Right lung (tissue), 5 donors: ENCODE results near the gene NXPH2. TPM values are rescaled to one million over a fixed set of nuclear protein-coding genes. Genes with fewer than 3 reads are reported as not detected.
"Not testable (repeated sequence)": the region's sequence is repeated elsewhere in the genome, so short reads cannot be mapped to it uniquely, and the experiment has no call there.

Experiments used
- DNase-seq, 2 donors: peaks; one replicate each; pipeline ENCODE4 v3.0.0-alpha.2; 2013
- polyA plus RNA-seq, 5 donors: library from polyadenylated mRNA; unstranded; fragments of 120-200 nt; gene quantifications; one replicate each; pipeline versions ENCODE4 v1.2.1 to v1.2.3, GENCODE V29; 2013; ENCODE audit warnings: inconsistent platforms in 1 of 5, low replicate concordance in 1 of 5; ENCODE audit not compliant: insufficient read length in 5 of 5, insufficient read depth in 1 of 5

NXPH2 gene
- polyA plus RNA-seq, 5 donors, result 0.75 to 1.4 (median 0.89) TPM

DNA sequence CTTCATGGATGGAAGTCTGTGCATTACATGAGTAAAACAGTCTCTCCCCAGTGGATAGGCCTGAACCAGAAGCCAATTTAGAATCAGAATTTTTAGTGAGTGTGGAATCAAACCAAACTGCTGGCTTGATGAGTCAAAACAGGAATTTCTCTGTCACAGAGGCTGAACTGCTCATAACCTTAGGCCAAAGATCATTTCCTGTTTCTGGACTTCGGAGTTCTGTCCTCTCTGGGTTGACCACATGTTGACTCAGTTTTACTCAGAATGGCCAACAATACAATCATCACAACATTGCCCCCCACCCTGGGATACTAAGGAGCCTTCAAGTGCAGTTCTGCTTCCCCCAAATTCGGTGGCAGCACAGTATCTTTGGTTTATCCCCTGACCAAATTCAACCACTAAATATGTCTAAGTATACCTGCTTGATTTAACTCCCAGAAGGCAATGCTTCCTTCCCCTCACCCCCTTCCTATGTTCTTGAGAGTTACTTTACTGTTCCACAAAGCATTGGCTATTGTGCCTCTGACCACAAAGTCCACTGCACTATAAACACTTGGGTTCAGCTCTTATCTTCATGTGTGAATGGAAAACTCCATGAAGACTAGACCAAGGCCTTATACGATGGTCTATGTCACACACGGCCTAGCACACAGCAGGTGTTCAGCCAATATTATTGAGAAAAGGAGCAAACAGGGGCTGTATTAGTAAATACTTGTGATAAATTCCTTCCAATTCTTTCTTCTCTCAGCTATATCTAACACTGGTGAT lies 67.8 kb downstream of the NXPH2 start:
- DNase-seq, result no peak

DNA sequence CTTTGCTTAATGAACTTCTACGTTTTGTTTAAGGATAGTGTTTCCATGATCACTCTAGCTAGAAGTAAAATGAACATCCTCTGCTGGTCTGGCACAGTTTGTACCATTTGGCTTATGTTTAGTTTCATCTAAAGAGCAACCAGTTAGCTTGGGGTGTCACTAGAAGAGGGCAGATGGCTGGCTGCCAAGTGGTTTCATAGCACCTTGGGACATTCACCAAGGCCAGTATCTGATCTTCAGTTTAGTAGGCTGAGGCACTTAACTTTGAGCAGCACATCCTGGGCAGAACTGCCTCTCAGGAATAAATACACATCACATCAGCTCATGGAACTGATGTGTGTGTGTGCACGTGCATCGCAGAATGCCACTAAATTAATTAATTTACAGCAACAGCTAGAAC lies 68.4 kb downstream of the NXPH2 start:
- DNase-seq, result no peak

DNA sequence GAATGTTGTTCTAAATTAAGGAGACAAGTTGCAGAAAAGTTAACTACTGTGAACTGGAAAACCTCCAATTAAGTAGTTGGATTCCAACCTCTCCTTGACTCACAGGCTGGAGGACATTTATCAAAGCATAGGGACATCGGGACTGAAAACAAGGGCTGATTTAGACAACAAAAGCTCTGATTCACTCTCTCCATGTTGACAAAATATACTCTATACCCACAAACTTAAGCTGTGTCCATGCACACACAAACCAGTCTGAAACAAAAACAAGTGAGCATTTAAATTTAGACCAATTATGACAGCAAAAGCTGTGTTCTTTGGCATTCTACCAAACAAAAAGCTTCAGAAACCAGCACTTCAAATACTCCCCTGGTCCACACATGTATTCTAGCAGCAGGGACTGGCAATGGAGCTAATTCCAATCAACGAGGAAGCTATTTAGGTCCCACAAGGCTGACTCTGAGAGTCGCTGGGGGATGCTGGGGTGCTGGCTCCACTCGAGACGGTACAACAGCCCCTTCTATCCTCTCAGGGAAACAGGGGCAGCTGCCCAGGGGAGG lies 71.4 kb downstream of the NXPH2 start:
- no peak for DNase-seq

DNA sequence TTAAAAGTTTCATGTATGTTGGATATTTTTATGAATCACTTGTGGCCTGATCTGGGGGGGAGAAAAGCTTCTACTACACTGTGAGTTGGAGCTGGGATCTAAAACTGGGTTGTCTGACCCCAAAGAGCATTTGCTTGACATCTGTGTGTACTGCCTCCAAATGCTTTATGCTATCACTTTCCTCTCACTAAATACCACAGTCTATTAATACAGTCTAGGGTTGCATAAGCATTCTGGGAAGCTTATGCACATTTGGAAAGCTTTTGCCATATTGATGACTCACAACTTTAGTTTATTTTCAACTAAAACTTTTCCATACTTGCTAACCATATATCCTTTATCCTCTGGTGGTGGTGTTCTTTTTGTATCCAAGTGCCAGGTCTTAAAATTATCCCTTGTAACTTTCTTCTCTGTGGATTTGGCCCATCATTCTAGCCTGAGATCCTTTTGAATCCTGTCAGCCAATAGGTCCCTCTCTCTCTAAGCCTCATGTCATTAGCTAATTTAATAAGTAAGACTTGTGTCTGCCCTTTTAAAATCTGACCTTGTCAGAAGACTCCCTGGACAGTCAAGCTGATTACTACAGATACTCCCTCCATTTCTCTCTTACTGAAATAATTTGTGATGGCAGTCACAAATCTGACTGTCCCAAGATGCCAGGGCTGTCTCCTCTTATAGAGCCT lies 72.7 kb downstream of the NXPH2 start:
- DNase-seq, result peak; percentile 20 to 32

DNA sequence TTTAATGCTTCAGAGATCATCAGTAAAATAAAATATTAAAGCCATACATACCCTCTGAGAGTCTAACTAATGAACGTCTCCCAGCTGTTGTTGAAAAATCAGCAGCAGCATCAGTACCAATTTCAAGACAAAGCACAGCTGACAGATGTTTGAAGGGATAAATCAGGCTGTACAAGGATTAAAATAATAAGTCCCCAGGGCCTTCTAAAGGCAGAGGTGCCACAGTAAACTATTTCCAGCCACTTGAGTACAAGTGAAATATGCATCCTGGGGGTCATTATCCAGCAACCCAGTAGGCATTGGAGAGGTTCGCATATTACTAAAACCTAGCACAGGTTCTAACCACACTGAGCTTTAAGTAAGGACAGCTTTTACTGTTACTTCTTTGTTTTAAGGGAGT lies 76.9 kb downstream of the NXPH2 start:
- no peak for DNase-seq

DNA sequence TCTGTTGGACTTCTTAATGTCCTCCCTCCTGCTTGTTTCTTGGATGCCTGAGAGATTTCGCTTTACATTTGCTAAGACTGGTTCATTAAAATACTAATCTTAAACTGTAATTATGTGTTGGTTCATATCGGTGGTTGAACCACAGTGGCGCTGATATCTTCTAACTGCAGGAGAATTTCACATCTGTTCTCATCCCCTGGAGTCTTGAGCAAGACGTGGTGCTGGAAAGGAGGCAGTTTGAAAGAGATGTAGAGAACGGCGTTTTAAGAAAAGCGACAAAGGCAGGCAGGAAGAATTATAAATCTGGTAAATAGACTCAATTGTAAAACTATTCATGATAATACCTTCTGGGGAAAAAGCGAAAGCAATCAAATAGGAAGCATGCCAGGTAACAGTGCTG lies 79.5 kb downstream of the NXPH2 start:
- no peak for DNase-seq

DNA sequence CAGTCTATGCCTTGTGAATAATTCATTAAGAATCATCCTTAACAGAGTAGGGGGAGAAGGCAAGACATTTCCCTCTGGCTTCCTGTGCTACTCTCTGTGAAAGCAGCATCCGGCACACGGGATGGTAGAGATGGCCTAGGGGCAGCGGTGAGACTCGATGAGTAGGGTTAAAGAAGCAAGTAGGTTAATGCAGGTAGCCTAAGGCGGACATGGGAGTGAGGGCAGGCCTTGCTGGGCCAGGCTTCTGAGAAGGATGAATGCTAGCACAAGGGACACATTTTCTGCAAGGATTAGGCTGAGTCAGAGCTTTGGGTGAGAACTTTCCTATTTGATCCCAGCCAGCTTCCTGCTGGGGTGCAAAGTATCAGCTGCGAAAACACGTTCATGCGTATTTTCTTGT lies 80.8 kb downstream of the NXPH2 start:
- DNase-seq, result no peak

DNA sequence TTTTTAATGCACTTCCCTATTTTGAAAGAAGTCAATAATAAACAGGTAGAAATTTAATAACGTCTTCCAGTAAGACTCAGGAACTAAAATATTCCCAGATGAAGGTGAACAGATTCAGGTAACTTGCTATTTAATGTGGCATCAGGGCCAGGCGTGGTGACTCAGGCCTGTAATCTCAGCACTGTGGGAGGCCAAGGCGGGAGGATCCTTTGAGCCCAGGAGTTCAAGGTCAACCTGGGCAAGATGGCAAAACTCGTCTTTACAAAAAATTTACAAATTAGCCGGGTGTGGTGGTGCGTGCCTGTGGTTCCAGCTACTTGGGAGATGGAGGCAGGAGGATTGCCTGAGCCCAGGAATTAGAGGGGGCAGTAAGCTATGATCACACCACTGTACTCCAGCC lies 81.8 kb downstream of the NXPH2 start:
- no peak for DNase-seq

DNA sequence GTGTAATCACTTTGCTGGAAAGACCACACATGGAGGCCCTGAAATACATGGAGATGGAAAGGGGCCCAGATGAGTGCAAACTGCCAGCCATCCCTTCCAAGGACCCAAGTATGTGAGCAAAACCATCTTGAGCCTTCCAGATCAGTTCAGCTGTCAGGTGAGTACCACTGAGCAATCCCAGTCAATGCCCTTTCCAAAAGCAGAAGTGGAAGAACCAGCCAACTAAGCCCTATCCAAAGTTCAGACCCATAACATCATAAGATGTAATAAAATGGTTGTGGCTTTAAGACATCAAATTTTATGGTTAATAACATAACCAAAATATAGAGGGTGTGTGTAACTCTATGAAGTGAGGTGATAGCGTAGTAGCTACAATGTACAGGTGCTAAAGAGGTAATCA lies 88.5 kb downstream of the NXPH2 start:
- DNase-seq, result no peak

DNA sequence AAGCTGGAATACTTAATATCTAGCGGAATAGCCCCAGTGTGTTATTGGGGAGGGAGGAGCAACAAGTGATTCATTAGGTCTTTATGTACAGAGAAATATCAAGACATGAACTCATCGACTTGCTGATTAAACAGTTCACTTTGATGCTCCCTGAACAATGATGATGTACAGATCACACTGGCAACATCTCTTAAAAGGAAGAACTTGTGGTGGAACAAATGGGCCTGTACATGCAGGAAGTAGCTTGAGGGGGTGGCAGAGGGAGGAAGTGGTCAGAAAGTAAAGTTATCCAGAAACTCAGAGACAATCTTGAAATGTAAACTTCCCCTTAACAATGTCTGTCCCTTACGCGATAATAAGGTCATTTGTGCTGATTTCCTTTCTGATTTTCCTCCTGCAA lies 90.5 kb downstream of the NXPH2 start:
- DNase-seq, result no peak

DNA sequence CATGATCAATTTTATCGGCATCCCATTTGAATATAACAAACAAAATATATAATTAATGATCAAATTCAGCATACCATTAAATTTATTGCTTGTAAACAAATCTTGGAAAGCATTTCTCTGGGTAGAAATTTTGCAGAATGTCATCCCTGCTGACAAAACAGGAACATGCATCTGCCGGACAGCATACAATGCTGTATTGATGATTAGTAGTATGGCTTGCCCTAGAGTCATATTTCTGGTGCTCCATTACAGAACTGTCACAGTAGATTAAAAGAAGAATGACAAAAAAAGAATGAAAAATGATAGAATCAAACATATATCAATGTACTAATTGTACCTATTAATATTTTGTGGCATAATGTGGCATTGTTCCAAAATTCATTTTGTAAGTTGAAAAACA lies 98.0 kb downstream of the NXPH2 start:
- DNase-seq, result no peak

DNA sequence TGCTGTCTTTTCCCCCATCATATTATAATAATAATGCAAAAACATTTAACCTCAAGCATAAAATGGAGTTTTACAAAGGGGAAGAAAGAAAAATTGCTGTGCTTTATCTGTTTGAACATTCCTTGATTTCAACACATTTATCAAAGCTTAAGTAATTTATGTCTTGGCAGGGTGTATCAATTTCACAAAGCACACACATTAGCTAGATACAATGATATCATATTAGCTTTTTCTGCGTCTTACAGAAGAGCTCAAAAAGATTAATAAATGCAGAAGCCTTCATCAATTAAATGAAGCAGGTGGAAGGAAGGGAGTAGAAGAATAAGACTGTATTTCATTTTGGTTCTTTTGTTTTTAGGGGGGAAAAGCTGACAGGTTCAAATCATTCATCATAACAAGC lies 103.0 kb downstream of the NXPH2 start:
- no peak for DNase-seq

DNA sequence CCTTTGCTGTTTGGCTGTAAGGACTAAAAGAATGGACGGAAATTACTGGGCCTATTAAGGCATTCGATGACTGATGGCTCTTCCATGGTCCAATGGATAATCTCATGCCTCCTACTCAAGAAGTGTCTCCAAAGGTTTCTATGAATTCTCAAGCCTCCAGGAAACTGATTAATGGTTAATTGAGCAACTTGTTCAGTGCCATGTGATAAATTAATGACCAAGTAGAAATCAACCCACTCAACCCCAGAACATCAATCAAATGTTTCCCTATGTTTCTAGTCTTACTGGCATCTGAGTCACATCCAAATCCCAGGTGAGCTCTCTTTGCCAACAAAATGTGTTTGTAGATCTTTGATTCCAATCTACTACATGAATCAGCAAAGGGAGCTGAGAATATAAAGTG lies 103.6 kb downstream of the NXPH2 start:
- DNase-seq, result no peak

DNA sequence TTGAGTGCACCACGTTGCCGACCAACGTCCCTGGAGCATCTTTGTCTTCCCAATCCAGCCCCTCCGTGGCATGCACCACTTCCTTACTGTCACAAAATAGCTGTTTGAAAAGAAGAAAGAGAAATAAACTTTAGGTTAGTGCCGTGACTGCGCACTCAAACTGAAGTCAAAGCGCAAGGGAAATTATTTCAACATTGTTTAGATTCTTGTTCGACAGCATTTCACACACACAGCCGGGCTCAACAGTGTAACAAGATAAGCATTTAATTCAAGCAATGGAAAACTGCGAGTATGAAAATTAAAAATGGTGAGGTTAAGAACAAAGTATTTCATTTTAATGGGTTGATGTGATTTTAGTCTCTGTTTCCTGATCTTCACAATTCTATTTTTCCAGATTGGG lies 108.6 kb downstream of the NXPH2 start:
- peak in 1 of 2 donors; percentile 1 for DNase-seq

DNA sequence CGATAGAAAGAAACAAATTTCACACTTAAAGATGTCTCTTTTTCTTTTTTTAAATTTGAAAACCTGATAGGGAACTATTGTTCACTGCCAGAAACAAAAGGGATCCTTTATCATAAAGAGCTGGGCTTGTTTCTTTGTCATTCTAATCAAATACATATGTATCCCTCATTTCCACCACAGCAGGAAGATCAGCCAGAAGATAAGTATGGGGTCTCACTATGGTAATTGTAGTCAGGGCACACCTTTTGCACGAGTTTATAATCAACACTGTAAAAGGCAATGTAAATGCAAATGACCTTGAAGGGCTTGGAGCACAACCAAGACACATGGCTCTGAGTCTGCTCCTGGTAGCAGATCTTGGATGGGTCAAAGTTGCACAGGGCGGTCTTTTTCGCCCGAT lies 109.5 kb downstream of the NXPH2 start:
- DNase-seq, result no peak

DNA sequence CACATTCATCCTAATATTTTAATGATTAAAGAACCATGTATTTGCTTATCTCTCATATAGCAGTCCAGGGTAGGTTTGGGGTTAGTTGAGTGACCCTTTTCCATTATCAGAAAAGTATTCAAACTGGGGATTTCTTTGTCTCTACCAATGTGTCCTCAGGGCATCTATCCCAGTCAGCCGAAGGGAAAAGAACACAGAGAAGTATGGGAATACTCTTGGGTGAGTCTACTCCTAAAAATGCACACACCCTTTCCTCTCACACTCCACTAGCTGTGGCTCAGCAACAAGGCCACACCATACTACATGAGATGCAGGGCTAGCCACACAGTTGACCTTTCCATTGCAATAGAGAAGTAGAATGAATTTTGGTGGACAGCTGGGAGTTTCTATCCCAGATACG lies 114.3 kb downstream of the NXPH2 start:
- no peak for DNase-seq

DNA sequence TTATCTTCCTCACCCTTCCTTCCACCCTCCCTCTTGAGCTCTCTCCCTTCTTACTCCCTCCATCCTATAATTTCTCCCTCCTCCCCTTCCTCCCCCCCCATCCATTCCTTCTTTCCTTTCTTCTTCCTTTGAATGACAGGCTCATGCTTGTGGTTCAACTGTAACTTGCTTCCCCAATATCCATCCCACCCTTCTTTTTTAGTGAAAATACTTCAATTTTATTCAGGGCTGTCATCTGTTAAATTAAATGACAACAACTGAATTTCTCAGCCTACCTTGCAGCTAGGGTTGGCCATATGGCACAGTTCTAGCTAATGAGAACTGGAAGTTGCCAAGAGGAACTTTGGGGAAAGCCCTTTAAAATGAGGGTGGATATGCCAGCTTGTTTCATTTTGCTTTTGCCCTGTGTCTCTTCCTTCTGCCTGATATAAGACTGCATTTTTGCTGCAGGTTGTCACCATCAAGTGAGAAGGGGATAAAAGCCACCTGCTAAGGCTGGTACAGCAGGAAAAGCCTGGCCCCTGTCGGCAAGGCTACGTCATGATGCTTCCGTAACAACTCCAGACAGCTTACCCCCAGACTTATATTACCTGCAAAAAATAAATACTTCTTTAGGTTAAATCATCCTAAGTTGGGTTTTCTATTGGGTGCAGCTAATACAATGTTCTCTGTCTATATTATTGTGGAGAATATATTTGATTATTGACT lies 121.8 kb downstream of the NXPH2 start:
- no peak for DNase-seq

DNA sequence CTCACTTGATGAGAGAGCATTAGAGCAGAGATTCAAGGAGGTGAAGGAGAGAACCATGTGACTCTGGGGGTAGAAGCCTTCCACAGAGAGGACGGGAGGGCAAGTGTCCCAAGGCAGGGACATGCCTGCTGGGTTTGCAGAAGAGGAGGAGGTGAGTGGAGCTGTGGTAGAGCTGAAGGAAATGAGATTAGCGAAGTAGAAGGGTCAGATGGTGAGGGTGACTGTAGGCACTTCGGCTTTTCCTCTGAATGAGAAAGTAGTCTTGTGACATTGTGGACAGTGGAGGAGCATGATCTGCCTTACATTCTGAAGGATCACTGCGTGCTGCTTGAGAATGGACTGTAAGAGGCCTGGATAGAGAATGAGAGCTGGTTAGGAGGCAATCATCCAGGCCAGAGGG lies 126.0 kb downstream of the NXPH2 start:
- no peak for DNase-seq

DNA sequence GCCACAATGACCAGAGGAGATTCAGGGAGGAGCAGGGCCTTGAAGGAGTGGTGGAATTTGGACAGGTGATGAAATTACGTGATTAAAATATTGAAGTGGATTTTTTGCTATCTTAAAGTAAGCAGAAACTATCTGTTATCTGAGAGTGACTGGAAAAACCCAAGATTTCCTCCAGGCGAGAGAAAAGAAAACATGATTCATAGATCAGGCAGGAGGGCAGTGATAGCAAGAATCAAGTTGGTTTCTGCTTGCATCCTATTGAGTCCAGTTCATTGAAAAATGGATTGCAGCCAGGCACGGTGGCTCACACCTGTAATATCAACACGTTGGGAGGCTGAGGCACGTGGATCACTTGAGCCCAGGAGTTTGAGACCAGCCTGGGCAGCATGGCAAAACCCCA lies 127.8 kb downstream of the NXPH2 start:
- DNase-seq, result no peak

DNA sequence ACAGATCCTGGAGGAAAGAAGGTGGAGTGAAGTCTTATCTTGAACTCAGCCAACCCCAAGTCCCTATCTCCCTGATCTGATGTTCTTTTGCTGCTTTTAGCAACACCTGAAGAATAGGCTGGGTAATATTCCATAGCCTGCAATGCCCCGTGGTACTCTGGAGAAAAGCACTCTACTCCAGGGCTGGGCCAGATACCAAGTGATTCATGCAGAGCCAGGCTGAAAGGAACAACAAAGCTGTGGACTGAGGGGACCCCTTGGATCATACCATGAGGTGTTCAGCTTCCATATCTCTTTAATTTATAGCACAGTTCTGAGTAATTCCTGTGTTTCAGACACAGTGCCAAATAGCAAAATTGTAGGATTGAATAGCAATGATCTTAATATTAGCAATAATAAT lies 130.6 kb downstream of the NXPH2 start:
- no peak for DNase-seq

DNA sequence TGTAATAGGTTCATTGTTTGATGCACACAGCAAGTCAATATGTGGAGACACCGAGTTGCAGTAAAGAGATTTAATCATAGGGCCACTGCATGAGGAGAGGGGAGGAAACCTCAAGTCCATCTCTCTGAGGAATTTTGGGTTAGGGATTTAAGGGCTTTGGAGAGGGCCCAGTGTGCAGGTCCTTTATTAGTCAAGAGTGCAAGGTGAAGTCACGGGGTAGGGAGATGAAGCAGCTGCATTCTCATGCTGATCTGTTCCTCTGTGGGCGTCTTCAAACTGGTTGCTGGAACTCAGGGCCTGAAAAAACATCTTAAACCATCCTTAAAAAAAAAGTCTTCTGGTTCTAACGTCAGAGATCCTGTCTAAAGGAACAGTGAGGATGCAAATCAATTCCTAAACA lies 131.6 kb downstream of the NXPH2 start:
- DNase-seq, result no peak

DNA sequence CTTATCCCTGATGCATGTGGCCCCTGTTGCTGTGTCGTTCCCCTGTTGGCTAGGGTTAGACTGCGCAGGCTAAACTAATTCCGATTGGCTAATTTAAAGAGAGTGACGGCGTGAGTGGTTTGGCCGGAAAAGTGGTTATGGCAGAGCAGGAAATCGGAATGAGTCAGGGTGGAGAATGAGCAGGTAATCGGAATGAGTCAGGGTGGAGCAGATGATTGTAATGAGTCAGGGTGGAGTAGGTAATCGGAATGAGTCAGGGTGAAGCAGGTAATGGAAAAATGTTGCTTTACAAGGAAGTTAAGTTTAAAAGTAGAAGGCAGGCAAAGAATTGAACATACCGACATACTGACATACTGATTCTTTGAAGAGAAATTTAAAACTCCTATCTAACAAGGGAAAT lies 135.4 kb downstream of the NXPH2 start:
- DNase-seq, result not testable (repeated sequence)
